HG03064 (cell line): ENCODE results near the gene XIST.
"Not testable (repeated sequence)": the region's sequence is repeated elsewhere in the genome, so short reads cannot be mapped to it uniquely, and the experiment has no call there.

Source experiments
- ATAC-seq: cut with Tn5 transposase; IDR thresholded peaks from one replicate; pipeline ENCODE4 v1.9.1; 2021; ENCODE audit warnings: low read depth; ENCODE audit not compliant: unreplicated experiment

Gene XIST

GRCh38 chrX:73817393-73818199 is 34.9 kb downstream of the XIST start:
- no peak for ATAC-seq

- ATAC-seq, result no peak
Measured at GRCh38 chrX:73812256-73812655, 40.3 kb downstream of the XIST start.

GRCh38 chrX:73804109-73804508 is 48.4 kb downstream of the XIST start:
- ATAC-seq, result not testable (repeated sequence)

GRCh38 chrX:73799888-73800287 is 52.6 kb downstream of the XIST start:
- no peak for ATAC-seq

- ATAC-seq, result not testable (repeated sequence)
Measured at GRCh38 chrX:73792511-73792910, 60.0 kb downstream of the XIST start.

GRCh38 chrX:73785493-73785892 is 67.0 kb downstream of the XIST start:
- no peak for ATAC-seq
